Mesenteric fat pad (tissue), 1 donor: ENCODE data around the gene TM2D1. TPM values are rescaled to one million over a fixed set of nuclear protein-coding genes. Genes with fewer than 3 reads are reported as not detected.
"Not testable (repeated sequence)": the region's sequence is repeated elsewhere in the genome, so short reads cannot be mapped to it uniquely, and the experiment has no call there.

Experiments used
- DNase-seq: peaks from one replicate; pipeline ENCODE4 v3.0.0-alpha.2; 2020; ENCODE audit warnings: low spot score
- long read RNA-seq: library from polyadenylated mRNA; unstranded; transcript quantifications from one replicate; pipeline ENCODE4 v2.0.0, GENCODE V29; 2020
- total RNA-seq: library from RNA; stranded (reverse); fragmentation: NEBNext Ultra II Directional; extraction: Animal tissue kit (Norgen Biotek cat#: 25700); gene quantifications from one replicate; pipeline ENCODE4 v1.2.1, GENCODE V29; 2021
- donor health status: DM: yes; HTN: yes; CAD: no.

TM2D1 gene
- 34.9 TPM for total RNA-seq
- long read RNA-seq, transcript TM2D1-201 (7 exons, 1,250 nt), result major isoform, 38 of 71 reads
- long read RNA-seq, partial matches to known transcripts, result 11 of 71 reads
- long read RNA-seq, other reads (novel, unspliced or antisense), result 21 of 71 reads

DNA sequence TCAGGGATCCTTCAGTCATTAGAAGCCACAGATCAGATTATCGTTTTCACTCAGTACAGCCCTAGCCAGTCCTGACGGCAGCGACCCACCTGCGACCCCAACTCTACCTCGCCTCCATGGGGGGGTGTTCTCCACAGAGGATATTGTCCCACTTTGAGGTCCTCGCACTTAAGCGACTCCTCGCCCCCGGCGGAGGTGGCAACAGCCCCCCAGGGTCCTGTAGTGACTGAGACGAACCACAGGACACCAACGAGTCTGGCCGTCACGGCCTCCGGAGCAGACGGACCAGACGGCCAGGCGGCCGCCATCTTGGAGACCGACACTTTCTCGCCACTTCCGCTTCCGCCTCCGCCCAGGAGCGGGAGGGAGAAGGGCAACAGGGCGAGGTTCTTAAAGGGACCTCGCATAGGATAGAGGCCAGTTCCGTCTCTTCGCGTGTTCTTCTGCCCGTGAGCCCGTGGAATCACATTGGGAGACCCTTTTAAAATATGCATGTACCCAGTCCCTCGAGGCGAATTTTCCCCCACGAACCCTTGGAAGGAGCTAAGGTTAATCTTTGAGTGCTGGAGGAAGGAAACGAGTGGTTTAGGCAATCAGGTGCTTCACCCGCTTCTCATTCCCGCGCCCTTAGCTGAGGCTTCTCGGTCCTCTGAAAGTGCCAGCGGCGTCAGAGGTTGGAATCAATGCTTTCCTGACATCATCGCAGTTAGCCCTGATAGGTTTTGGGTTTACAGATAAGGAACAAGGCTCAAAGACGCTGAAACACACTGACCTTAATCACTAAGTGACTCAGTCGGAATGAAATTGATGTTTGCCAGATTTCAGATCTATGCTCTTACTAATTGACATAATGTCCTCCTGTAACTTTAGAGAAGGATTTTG lies at the start of gene TM2D1:
TM2D1 (minus strand) TSS at position 329 of the 882 bp plus-strand sequence; CDS start at position 308, 21 bp downstream.
- DNase-seq, result peak; percentile 96

DNA sequence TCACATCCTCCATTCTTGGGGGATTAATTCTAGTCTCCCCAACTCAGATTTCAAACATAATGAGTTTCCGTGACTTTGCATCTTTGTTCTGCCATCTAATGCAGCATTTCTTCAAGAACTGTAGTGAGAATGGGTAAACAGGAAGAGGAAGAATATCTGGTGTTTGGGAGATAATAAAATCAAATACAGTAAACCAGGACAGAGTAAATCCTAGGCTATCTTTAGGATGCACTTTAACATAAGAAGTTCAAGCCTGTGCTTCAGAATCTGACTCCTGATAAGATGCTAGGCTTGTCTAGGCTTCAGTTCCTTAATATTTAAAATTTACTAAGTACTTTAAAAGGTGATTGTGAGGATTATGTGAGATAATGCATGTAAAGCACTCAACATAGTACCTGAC lies 45.2 kb upstream of the TM2D1 start:
- no peak for DNase-seq

DNA sequence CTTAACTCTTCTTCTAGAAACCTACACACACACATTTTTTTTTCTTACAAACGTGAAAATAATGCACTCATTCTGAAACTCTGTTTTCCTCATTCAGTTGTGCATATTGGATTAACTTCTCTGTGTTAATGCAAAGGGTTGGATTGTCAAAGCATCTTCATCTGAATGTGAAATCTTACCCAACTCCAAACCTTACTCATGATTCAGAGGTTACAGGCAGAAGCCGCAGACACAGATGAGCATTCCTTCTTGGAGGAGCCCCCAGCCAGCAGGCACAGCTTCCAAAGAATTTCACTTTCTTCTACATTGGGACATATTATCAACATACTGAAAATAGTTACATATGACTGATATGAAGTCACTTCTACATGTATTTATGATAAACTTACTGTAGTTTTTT lies 33.0 kb upstream of the TM2D1 start:
- no peak for DNase-seq

DNA sequence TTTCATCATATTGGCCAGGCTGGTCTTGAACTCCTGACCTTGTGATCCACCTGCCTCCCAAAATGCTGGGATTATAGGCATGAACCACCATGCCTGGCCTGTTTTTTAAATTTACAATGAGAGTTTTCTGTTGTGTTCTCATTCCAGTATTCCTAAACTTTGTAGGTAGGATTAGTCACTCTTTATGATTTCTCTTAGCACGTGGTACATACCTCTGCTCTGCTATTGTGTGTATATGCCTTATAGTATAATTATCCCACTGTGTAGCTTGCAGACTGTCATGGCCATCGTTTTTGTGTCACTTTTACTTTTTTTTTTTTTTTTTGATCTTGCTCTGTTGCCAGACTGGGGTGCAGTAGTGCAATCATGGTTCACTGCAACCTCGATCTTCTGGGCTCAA lies 31.8 kb upstream of the TM2D1 start:
- DNase-seq, result no peak

DNA sequence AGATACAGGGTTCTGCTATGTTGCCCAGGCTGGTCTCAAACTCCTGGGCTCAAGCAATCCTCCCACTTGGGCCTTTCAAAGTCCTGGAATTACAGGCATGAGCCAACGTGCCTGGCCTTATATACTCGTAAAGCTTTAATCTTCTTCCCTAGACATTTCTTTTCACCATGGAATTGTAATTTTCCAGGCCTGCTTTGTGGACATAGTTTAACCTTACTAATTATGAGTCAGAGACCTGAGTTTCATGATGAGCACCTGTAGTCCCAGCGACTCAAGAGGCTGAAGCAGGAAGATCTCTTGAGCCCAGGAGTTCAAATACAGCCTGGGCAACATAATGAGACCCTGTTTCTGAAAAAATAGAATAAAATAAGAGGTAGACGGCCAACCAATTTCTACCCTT lies 29.6 kb upstream of the TM2D1 start:
- DNase-seq, result no peak

DNA sequence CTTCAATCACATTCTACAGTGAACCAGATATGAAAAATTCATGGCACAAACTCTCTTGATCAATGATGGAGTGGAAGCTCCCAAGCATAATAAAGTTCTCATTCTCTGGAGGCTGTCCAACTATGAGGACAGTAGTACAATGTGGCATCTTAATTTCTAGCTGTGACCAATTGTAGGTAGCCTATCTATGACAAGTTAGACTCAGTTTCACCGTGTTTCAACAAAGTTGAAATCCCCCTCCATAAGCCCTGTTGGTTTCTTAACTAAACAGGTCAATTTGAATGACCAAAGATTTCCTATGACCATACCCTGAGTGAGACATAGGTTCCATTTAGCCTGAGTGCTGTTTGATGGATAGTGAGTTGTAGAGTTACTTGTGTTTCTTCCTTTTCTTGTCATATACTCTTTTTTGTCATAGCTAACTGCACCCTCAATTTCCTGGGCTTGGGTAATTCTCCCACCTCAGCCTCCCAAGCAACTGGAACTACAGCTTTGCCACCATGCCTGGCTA lies 29.1 kb upstream of the TM2D1 start:
- DNase-seq, result no peak

DNA sequence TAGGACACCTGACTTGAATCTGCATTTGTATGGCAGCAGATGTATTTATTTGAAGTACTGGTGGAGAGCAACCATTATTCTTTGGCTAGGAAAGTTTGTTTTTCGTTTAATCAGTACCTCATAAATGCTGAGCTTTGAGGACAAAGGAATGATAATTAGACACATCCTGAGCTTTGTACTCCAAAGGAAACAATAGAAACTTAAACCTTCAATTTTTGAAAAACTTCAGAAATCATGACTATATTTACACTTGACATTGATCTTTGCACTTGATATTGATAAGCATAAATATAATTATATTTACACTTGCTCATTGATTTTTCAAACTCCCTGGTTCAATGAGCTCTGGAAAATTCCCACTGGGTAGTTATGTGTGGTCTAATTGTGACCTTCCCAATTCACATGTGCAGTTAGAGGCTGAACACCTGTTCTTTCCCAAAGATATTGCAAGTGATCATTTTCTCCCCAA lies 28.0 kb upstream of the TM2D1 start:
- no peak for DNase-seq

DNA sequence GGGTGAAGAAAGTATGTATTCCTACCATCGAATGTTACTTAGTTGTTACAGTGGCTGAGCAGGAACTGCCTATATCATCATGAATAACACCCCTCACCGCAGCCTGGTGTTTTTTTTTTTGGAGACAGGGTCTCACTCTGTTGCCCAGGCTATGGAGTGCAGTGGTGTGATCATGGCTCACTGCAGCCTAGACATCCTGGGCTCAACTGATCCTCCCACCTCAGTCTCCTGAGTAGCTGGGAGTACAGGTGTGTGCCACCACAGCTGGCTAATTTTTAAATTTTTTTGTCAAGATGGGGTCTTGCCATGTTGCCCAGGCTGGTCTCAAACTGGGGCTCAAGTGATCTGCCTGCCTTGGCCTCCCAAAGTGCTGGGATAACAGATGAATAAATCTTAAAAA lies 24.6 kb upstream of the TM2D1 start:
- no peak for DNase-seq

DNA sequence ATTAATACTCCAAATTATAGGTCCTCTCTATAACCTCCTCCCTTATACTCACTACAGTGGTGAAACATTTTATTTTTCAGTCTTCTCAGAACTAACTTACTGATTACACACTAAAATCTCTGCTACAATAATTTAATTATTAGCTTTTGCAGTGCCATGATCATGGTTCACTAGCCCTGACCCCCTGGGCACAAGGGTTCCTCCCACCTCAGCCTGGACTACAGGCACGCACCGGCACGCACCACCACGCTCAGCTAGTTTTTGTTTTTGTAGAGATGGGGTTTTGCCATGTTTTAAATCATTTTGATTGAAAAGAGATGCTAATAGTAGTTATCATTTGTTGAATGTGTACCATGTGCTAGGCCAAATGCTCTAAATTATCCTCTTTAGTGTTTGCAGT lies 23.6 kb upstream of the TM2D1 start:
- no peak for DNase-seq

DNA sequence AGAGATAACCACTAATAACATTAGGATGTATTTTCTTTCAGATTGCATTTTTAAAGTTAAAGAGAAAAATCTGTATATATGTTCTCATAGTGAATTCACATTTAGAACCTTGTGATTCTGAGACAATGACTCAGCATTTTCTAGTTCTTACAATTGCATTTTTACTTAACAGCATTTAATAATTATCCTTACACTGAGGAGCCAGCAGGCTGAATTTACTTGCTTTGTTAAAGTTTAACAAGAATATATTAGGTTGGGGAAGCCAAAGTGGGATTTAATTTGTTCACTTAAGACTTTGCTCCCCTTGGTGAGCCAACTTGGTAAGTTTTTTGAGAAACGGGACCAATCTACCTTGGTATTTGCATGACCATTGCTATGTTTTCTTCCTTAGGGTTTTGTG lies 21.9 kb upstream of the TM2D1 start:
- no peak for DNase-seq

DNA sequence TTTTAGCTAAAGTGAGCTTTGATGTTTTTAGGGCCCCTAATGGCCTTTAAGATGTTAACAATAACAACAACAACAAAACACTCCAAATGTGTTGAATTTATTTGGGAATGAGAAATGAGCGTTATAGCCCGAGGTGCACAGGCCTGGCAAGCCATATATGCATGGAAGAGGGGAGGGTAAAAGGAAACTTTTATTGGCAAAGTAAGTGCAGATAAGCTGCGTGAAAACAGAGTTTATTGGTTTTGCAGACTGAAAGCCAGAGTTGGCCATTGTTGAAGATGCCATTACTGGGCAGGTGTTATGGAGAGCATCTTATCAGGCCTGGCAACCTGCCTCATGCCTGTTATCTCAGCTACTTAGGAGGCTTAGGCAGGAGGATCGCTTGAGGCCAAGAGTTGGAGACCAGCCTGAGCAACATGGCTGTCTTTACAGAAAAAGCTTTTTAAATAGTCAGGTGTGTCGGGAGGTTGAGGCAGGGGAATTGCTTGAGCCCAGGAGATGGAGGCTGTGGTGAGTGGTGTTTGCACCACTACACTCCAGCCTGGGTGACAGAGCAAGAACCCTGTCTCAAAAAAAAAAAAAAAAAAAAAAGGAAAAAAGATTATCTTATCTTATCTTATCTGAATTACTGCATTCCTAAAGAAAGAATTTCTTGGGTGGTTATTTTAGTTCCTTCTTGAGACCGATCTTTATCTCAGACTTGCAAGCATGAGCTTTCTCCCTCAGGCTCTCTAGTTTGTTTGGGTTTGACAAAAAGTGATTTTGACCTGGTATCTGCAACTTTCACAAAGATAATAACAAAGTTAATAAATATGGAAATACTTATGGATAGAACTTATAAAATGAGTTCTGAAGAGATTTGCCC lies 19.0 kb upstream of the TM2D1 start:
- no peak for DNase-seq

DNA sequence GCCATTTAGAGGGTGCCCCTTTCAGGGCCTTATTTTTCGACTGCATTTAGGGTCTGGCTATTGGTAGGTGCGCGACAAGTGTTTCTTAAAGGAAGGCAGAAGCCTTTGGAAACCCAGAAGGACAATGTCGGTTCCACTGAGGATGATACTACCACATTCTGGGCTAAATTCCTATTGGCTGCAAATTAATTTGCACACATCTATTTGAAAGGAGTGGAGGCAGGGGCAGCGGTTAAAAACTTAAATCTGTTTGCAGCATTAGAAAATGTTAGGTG lies 18.4 kb upstream of the TM2D1 start:
- DNase-seq, result no peak

DNA sequence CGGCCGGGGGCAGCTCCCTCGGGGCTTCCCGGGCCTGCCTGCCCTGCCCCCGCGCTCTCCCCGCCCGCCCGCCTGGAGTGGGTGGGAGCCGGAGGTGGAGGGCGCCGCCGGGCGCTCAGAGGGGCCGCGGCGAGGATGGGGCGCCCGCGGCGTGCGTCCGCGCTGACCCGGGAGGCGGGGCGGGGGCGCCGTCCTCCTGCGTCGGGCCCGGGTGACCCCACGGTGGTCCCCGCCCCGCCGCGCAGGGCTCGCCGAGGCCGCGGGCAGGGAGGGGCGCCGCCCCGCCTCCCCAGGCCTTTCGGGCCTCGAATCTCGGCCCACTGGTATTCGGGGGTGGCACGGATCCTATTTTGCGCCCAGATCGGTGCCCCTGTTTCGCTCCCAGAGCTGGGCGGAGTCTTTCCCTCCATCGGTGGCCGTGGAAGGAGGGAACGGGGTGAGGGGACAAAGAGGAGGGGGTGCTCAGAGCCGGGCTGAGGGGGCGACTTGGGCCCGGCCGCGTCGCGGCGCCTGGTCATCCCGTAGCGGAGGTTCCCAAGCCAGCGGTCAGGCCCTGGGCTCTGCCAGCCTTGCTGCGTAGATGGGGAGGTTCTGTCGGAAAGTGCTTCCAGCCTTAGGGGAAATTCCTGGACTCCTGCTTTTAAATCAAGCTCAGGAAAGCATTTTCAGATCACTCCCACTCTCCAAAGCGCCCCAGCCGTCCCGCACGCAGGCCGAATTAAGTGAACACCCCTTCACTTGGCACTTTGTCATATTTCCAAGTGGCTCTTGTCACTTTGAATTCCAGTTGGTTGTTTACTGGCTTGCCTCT lies 17.9 kb upstream of the TM2D1 start:
- DNase-seq, result no peak

DNA sequence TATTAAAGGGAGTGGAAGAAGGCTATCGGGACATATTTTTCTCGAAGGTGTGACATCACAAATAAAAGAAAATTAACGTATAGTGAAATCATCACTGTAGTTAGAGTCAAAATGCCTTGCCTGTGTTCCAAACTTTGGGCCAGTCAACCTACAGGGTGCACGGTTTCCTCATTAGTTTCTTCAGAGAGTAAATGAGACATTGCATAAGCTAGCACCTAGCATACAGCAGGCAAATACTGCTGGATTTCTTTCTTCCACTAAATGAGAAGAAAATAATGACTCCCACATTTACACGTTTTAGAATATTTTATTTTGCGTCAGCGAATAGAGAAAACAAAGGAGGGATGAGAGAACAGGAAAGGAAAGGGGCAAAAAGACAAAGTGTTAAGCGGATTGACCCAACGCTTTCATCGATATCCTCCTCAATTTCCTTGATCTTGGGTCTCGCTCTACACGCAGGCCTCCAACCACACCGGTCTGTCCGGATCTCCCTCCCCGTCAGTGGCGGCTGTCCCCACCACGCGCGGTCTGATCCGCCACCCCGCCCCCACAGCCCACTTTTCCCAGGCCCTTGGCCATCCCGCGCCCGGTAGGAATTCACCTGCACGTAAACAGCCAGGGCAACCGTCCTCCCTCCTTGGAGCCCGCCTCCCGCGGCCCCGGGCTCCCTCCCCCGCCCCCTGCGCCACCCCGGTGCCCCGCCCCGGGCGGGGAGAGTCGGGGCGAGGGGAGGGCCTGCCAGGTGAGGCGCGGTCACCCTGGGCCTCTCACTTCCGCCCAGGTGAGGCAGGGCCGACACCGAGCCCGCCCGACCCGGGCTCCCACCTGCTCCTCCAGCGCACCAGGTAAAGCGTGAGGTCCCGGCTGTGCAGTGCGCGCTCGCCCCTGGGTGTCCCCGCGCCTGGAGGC lies 17.0 kb upstream of the TM2D1 start, which contains the start of gene PATJ:
PATJ (plus strand) TSS at position 770 of the 909 bp plus-strand sequence. CDS start 20,413 bp downstream, outside the sequence.
- no peak for DNase-seq

DNA sequence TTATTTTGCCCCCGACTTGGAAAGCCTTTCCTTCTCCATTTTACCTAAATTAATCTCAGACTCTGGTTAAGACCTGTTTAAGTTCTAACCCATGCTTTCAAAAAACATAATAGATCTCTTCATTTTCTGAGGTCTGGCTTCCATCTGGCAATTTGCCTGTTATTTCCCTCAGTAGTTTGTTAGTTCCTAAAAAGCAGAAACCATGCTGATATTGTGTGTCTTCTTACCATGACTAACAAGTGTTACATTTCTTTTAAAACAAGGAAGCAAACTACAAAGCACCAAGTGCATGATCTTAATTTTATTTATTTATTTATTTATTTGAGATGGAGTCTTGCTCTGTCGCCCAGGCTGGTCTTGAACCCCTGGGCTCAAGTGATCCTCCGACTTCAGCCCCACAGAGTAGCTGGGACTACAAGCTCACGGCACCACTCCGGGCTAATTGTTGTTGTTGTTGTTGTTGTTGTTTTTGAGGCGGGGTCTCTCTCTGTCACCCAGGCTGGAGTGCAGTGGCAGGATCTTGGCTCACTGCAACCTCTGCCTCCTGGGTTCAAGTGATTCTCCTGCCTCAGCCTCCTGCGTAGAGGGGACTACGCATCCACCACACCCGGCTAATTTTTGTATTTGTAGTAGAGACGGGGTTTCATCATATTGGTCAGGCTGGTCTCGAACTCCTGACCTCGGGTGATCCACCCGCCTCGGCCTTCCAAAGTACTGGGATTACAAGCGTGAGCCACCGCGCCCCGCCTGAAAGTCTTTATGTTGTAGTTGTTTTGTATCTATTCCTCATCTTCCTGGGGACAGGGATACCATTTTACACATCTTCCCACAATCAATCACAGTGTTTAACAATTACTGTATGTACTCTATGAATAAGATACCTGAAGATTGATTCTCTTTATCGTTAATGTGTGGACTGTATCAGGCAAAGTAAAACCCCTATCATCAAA lies 16.1 kb upstream of the TM2D1 start:
- DNase-seq, result no peak

DNA sequence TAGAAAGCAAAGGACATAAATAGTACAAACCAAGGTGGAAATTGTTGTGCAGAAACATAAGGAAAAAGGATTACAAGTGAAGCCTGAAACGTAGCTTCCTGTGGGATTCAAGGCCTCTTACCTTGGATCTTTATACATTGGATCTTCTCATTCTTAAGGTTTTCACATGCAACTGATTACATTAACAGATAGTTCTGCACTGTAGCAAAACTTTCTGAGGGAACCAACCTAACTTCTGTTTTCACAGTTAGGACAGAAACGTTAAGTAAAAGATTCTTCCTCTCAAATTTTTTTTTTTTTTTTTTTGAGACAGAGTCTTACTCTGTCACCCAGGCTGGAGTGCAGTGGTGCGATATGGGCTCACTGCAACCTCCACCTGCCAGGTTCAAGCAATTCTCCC lies 7.8 kb upstream of the TM2D1 start:
- DNase-seq, result no peak

DNA sequence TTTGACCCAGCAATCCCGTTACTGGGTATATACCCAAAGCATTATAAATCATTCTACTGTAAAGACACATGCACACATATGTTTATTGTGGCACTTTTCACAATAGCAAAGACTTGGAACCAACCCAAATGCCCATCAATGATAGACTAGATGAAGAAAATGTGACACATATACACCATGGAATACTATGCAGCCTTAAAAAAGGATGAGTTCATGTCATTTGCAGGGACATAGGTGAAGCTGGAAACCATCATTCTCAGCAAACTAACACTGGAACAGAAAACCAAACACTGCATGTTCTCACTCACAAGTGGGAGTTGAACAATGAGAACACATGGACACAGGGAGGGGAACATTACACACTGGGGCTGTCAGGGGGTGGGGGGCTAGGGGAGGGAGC lies 5.7 kb upstream of the TM2D1 start:
- not testable (repeated sequence) for DNase-seq

DNA sequence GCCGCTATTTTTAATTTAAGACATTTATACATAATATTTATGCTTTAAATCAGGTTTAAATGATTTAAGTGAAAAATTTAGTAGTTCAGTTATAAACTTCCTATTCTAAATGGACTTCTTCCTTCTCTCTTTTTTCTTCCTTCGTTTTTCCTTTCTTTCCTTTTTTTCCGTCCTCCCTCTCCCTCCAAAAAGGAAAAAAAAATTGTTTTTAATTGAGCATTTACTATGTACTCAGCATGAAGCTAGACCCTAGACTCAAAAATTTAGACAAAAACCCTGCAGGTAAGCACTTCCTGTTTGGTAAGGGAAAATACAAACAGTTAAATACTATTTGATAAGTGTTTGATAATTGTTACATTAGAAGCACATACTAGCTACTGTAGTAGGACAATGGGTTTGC lies 2.6 kb upstream of the TM2D1 start:
- DNase-seq, result no peak

DNA sequence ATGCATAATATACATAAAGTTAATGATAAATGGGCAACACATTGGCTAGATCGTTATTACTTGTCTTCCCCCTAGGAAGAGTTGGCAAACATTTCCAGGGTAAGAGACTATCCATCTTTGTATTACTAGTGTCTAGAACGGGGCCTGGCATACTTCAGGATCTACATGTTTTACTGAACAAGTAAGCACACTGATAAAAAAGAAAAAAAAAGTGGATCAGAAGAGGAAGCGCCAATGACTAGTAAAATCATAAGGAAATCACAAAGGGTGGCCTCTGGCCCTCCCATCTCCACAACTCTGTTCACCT lies 482 bp downstream of the TM2D1 start:
- no peak for DNase-seq
